Measurements from ENCODE around the gene CDK5RAP3. TPM values are rescaled to one million over a fixed set of nuclear protein-coding genes. Genes with fewer than 3 reads are reported as not detected.
"Not testable (repeated sequence)": the region's sequence is repeated elsewhere in the genome, so short reads cannot be mapped to it uniquely, and the experiment has no call there.

The CDK5RAP3 gene
- total and polyA plus RNA-seq, 5 donors = 54.3 to 66.8 (median 64.9) TPM

DNA sequence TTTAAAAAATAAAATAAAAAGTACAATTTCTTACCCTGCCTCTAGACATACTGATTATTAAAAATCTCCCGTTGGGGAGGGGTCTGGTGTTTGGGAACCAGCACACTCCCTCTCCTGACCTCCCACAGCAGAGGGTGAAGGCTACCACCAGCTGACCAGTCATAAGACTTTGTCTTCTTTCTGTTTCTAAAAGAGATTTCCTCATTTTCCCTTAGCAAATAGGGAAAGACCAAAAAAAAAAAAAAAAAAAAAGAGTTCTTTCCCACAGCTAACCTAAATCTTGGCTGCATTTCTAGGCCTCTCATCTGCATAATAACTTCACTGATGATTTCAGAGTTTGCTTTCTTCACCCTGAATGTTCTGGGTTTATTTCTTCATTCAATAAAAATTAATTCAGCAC, 30.3 kb downstream of the CDK5RAP3 start:
- H3K9me3 ChIP-seq (ENCODE audit: control insufficient read depth, low read length) = no peaks in the 10 kb centered on the region
- intact Hi-C loops (cut with DNase I) = no loop called here
- no peaks in the 10 kb centered on the region for H3K27me3 ChIP-seq (ENCODE audit: control insufficient read depth, insufficient read depth)
- H3K4me3 ChIP-seq (ENCODE audit: low read length) = no peak overlapping the region
- no peaks in the 10 kb centered on the region for H3K4me1 ChIP-seq (ENCODE audit: control insufficient read depth, insufficient read depth, low read length)
- H3K27ac ChIP-seq (ENCODE audit: low read length) = no peak overlapping the region
- ATAC-seq (no peak), DNase-seq (no peak)
- 88% methylated on average over 1 of the region's 1 CpG for WGBS

DNA sequence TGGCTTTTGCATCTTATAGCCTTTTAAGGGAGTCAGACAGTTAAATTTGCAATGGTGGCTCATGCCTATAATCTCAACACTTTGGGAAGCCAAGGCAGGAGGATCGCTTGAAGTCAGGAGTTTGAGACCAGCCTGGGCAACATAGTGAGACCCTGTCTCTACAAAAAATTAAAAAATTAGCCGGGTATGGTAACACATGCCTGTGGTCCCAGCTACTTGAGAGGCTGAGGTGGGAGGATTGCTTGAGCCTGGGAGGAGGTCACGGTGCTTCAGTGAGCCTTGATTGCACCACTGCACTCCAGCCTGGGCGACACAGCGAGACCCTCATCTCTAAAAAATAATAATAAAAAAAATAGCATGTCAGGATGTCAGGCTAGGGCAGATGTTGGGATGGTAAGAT, 30.7 kb downstream of the CDK5RAP3 start:
- intact Hi-C loops (cut with DNase I); DNase-seq; H3K4me1 ChIP-seq (ENCODE audit: control insufficient read depth, insufficient read depth, low read length): not testable (repeated sequence)

DNA sequence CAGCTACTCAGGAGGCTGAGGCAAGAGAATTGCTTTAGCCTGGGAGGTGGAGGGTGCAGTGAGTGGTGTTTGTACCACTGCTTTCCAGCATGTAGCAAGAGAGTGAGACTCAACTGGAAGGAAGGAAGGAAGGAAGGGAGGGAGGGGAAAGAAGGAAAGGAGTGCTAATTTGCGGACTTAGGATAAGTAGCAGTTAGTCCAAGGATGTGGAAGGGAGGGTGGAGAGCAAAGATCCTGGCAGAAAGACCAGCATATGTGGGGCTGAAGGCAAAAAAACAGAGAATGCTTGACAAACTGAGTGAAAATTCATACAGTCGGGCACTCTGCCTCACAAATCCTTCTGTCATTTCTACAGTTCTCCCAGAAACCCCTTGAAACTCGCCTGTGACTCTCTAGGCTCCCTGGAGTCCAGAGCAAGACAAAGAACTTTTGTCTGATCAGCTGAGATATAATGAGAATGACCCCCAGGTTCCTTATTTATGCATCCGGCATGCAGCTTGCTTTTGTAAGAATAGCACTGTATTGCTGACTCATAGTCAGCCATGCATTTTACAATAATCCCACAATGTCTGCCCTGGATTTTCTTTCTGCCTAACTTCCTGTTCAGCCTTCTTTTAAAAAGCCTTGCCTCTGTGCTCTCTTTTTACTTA, 31.5 kb downstream of the CDK5RAP3 start:
- H3K9me3 ChIP-seq (ENCODE audit: control insufficient read depth, low read length) = no peaks in the 10 kb centered on the region
- no peaks in the 10 kb centered on the region for H3K4me1 ChIP-seq (ENCODE audit: control insufficient read depth, insufficient read depth, low read length)
- no peak for DNase-seq
- no peak overlapping the region for H3K4me3 ChIP-seq (ENCODE audit: low read length)
- WGBS = 31% methylated on average over 4 of the region's 4 CpGs
- H3K27ac ChIP-seq (ENCODE audit: low read length) = peak overlapping the region; percentile 76
- peak; percentile 32 to 59 for ATAC-seq
- no peaks in the 10 kb centered on the region for H3K27me3 ChIP-seq (ENCODE audit: control insufficient read depth, insufficient read depth)
- intact Hi-C loops (cut with DNase I) = no loop called here

More for the DNA sequence above, 30.7 kb downstream of the CDK5RAP3 start:
- H3K4me3 ChIP-seq (ENCODE audit: low read length); H3K27me3 ChIP-seq (ENCODE audit: control insufficient read depth, insufficient read depth); H3K9me3 ChIP-seq (ENCODE audit: control insufficient read depth, low read length); ATAC-seq; H3K27ac ChIP-seq (ENCODE audit: low read length): not testable (repeated sequence)
- 96% methylated on average over 5 of the region's 5 CpGs for WGBS

DNA sequence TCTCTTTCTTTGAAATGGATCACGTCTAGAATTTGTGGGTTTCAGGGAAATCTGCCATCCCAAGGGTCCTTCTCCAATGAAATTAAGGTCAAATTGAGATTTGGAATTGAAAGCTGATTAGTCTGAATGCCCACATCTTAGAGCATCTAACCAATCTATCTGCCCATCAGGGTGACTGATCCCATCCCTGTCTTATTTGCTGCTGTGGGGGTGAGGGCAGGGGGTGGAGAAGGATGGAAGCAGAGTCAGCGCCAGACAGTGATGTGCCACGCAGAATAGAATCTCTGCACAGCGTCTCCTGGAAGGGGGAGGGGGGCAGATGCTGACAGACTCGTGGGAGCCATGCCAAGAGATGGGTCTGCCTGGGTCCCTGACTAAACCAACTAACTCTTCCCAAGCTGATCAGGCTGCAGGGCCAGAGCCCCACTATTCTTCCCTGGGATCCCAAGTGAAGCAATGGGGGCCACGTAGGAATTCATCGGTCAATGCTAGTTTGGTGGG, 32.1 kb downstream of the CDK5RAP3 start:
- H3K4me3 ChIP-seq (ENCODE audit: low read length) = no peak overlapping the region
- 59% methylated on average over 7 of the region's 7 CpGs for WGBS
- no peaks in the 10 kb centered on the region for H3K27me3 ChIP-seq (ENCODE audit: control insufficient read depth, insufficient read depth)
- no peak overlapping the region for H3K27ac ChIP-seq (ENCODE audit: low read length)
- no peak for ATAC-seq
- H3K9me3 ChIP-seq (ENCODE audit: control insufficient read depth, low read length) = no peaks in the 10 kb centered on the region
- no peaks in the 10 kb centered on the region for H3K4me1 ChIP-seq (ENCODE audit: control insufficient read depth, insufficient read depth, low read length)
- no peak for DNase-seq
- intact Hi-C loops (cut with DNase I) = no loop called here

DNA sequence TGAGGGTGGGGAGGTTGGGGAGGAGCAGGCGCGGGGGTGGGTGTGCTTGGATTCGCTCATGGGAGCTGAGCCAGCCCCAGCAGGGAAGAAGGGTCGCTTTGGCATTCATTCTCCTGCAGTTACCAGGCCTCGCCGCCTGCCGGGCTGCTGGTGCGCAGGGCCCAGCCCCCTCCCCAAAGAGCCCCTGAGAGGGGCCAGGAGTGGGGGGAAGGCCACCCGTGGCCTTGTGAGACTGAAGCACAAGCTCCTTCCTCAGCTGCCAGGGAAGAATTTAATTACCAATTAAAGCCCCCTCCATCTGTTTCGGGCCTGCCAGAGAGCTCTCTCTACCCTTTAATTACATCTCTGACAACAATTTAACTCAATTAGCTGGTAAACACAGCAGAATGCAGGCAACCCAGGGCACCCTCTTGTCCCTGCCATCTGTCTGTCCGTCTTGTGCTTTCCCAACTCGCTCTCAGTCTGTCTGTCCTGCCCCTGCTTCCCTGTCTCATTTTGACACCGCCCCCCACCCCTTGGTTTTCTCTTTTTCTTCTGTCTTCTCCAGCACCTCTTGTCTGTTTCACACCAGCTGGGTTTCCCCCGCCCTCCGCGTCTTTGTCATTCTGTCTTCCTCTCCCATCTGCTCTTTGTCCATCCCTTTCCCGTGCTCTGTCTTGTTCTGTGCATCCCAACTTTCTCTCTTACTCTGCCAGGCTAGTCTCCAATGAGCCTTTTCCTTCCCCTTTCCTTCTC, 32.7 kb downstream of the CDK5RAP3 start:
- Histone ChIP-seq H3K27me3 (ENCODE audit: control insufficient read depth, insufficient read depth) (no peaks in the 10 kb centered on the region), H3K27ac (ENCODE audit: low read length) (no peak overlapping the region), H3K9me3 (ENCODE audit: control insufficient read depth, low read length) (no peaks in the 10 kb centered on the region), H3K4me3 (ENCODE audit: low read length) (no peak overlapping the region), H3K4me1 (ENCODE audit: control insufficient read depth, insufficient read depth, low read length) (no peaks in the 10 kb centered on the region)
- 78% methylated on average over 17 of the region's 17 CpGs for WGBS
- intact Hi-C loops (cut with DNase I) = no loop called here
- DNase-seq (no peak), ATAC-seq (no peak)

DNA sequence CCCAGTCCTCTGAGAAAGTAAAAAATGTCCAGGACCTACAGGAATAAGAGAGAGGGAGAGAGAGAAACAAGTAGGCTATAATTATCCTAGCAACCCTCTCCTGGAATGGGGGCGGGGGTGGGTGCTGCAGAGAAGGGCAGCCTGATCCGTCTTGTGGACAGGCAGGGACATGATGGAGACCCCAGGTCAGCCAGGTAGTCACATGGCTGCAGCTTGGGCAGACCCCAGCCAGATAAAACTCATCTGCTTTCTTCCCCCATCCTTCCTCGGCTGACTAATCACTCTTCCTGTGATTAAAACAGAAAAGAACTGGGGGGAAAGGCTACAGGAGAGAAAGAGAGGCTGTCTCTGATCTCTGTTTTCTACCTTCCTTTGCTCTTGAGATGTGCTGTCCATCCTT, 34.1 kb downstream of the CDK5RAP3 start:
- no peak for DNase-seq
- no peaks in the 10 kb centered on the region for H3K4me1 ChIP-seq (ENCODE audit: control insufficient read depth, insufficient read depth, low read length)
- no peak overlapping the region for H3K4me3 ChIP-seq (ENCODE audit: low read length)

DNA sequence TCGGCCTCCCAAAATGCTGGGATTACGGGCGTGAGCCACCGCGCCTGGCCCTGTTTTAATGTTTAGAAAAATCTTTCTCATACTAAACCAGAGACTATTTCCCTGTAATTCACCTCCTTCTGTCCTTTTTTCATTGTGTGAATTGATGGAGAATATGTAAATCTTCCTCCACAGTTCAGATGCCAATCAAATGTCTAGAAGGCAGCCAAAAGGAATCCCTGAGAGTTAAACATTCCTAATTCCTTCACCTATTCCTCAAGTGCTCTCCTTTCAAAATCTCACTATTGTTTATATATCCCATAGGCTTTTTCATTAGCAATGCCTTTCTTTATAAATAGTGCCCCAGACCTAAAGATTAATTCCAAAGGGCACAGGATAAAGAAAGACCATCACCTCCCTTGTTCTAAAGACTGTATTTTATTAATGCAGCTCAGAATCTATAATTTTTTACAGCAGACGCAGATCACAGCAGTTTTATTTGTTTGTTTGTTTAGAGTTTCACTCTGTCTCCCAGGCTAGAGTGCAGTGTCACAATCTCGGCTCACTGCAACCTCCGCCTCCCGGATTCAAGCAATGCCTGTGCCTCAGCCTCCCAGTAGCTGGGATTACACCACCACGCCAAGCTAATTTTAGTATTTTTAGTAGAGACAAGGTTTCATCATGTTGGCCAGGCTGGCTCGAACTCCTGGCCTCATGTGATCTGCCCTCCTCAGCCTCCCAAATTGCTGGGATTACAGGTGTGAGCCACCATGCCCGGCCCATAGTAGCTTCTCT, 36.2 kb downstream of the CDK5RAP3 start:
- Histone ChIP-seq H3K4me3 (ENCODE audit: low read length) (no peak overlapping the region), H3K4me1 (ENCODE audit: control insufficient read depth, insufficient read depth, low read length) (no peaks in the 10 kb centered on the region), H3K9me3 (ENCODE audit: control insufficient read depth, low read length) (no peaks in the 10 kb centered on the region), H3K27me3 (ENCODE audit: control insufficient read depth, insufficient read depth) (no peaks in the 10 kb centered on the region), H3K27ac (ENCODE audit: low read length) (no peak overlapping the region)
- 89% methylated on average over 12 of the region's 12 CpGs for WGBS
- intact Hi-C loops (cut with DNase I) = no loop called here
- DNase-seq (no peak), ATAC-seq (no peak)

More for the DNA sequence above, 34.1 kb downstream of the CDK5RAP3 start:
- ATAC-seq = no peak
- no peaks in the 10 kb centered on the region for H3K9me3 ChIP-seq (ENCODE audit: control insufficient read depth, low read length)
- intact Hi-C loops (cut with DNase I) = no loop called here
- WGBS = 48% methylated on average over 3 of the region's 3 CpGs
- H3K27me3 ChIP-seq (ENCODE audit: control insufficient read depth, insufficient read depth) = no peaks in the 10 kb centered on the region
- no peak overlapping the region for H3K27ac ChIP-seq (ENCODE audit: low read length)

DNA sequence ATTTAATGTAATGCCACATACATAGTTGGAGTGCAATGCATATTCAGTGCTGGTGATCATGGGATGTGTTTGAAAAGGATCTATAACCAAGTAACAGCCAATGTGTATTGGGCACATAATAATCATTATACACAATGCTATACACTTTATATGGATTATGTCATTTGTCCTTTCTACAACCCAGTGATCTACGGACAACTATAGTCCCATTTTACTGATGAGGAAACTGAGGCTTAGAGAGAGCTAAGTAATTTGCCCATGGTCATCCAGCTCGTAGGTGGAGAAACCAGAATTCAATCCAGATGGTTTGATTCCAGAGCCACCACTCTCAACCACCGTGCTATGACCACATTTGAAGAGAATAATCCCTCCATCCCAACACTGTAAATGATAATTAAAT, 39.3 kb downstream of the CDK5RAP3 start:
- DNase-seq (no peak), ATAC-seq (no peak)
- no peak overlapping the region for H3K27ac ChIP-seq (ENCODE audit: low read length)
- 92% methylated on average over 3 of the region's 3 CpGs for WGBS
- H3K27me3 ChIP-seq (ENCODE audit: control insufficient read depth, insufficient read depth) = no peaks in the 10 kb centered on the region
- no peaks in the 10 kb centered on the region for H3K9me3 ChIP-seq (ENCODE audit: control insufficient read depth, low read length)
- no peak overlapping the region for H3K4me3 ChIP-seq (ENCODE audit: low read length)
- H3K4me1 ChIP-seq (ENCODE audit: control insufficient read depth, insufficient read depth, low read length) = no peaks in the 10 kb centered on the region
- intact Hi-C loops (cut with DNase I) = no loop called here

DNA sequence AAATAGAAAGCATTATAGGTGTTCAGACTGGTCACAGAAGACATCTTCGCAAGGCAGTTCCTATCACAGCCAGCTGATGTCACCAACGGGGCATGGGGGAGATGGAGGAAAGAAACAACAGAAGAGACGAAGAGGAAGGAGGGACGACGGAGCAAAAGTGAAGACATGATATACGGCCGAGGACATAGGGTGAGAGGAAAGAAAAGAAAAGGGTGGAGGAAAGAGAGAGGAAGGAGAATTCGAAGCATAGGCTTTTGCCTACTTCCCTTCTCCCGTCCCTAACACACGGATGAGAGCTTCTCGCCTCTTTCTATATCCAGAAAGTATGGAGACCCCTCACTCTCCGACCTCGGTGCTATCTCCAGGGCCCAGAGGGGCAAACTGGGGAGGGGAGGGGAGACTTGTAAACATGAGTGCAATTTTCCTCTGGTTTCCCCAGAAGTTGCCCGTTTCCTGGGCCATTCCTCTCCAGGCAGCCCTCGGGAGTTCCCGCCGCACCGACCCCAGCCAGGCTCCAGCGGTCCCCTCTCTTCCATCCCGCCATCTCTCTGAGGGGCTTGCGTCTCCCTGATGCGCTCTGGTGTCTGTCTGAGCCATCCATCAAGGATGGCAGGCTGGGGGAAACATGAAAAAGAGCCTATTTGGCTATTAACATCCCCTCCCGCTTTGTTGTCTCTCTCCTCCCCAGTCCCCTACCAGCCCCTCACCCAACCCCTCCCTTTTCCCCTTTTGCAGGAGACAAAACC, 40.7 kb downstream of the CDK5RAP3 start:
- intact Hi-C loops (cut with DNase I) = no loop called here
- no peaks in the 10 kb centered on the region for H3K9me3 ChIP-seq (ENCODE audit: control insufficient read depth, low read length)
- WGBS = 5% methylated on average over 23 of the region's 23 CpGs
- H3K27me3 ChIP-seq (ENCODE audit: control insufficient read depth, insufficient read depth) = no peaks in the 10 kb centered on the region
- DNase-seq (no peak), ATAC-seq (peak in 1 of 2 donors; percentile 30)
- no peak overlapping the region for H3K27ac ChIP-seq (ENCODE audit: low read length)
- peak overlapping the region; percentile 50 for H3K4me3 ChIP-seq (ENCODE audit: low read length)
- H3K4me1 ChIP-seq (ENCODE audit: control insufficient read depth, insufficient read depth, low read length) = no peaks in the 10 kb centered on the region

DNA sequence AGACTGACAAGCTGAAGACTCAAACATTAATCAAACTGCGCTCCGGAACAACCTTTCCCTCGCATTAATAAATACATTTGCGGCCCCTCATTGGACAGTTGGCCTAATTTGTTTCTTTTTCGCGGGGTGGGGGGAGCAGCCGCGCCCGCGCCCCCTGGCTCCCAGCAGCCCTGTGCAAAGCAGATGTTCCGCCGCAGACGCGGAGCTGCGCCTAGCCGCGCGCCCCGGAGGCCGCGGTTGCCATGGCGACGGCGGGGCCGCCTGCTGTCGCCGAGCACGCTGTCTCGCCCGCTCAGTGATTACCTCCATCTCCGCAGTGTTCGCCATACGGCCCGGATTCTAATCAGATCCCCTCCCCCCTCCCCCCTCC, 41.2 kb downstream of the CDK5RAP3 start:
- peak; percentile 46 to 79 (median 77) for DNase-seq
- under 1% methylated on average over 34 of the region's 34 CpGs for WGBS
- Histone ChIP-seq H3K4me3 (ENCODE audit: low read length) (peak overlapping the region; percentile 50), H3K27ac (ENCODE audit: low read length) (no peak overlapping the region), H3K27me3 (ENCODE audit: control insufficient read depth, insufficient read depth) (no peaks in the 10 kb centered on the region), H3K4me1 (ENCODE audit: control insufficient read depth, insufficient read depth, low read length) (no peaks in the 10 kb centered on the region), H3K9me3 (ENCODE audit: control insufficient read depth, low read length) (no peaks in the 10 kb centered on the region)
- intact Hi-C loops (cut with DNase I) = no loop called here
- ATAC-seq = peak; percentile 51 to 59

All from right cardiac atrium (tissue), 5 donors.